ENCODE results near the gene CTNNA1.

CTNNA1 gene

DNA sequence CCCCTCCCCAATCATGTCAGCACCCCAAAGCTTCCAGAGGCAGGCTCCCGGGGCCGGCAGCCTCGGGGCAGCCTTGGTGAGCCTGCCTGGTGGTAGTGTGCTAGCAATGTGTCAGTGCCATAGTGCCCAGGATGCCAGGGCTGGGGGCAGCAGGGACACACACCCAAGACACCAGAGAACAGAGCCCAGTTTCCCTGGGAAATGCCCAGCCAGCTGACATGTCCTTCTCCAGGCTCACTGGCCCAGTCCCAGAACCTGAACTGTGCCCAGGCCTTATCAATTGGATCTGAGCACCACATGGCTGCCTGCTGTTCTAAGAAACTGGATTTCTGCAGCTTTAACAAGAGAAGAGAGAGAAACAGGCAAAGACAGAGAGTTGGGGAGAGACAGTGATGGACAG lies 196.8 kb downstream of the CTNNA1 start:
- H3K36me3 ChIP-seq (ENCODE audit: control insufficient read depth in 2 of 2, insufficient read depth in 1 of 2, low read length in 2 of 2), result peaks cover 0 to 10% of the 10 kb centered on the region in 2 experiments; a peak in 1 of 3 replicates
- no peaks in the 10 kb centered on the region for H3K9me3 ChIP-seq (ENCODE audit: control insufficient read depth, insufficient read depth, low read depth, low read length)
- CTCF ChIA-PET, result interaction anchor here (0.6 kb wide), 1 partner anchor 443 kb away, joined by 3 read pairs; no protein-coding TSS in a partner anchor
- POLR2A ChIA-PET, result no interaction called here
- no peak overlapping the region for H3K27ac ChIP-seq (ENCODE audit: extremely low read depth, low read depth, low read length)
- no peak for TF ChIP-seq ZNF184 (tag by site-specific recombination; IDR thresholded peaks at IDR 0.05)
- no peak for TF ChIP-seq PRDM1 (tag by site-specific recombination; IDR thresholded peaks at IDR 0.05)
- no peak for TF ChIP-seq SCRT2 (tag by site-specific recombination; IDR thresholded peaks at IDR 0.05)
- no peak for TF ChIP-seq ZNF658 (tag by site-specific recombination; IDR thresholded peaks at IDR 0.05)
- TF ChIP-seq ZNF610 (tag by site-specific recombination; IDR thresholded peaks at IDR 0.05; ENCODE audit: borderline replicate concordance), result no peak
- H3K4me1 ChIP-seq (ENCODE audit: control insufficient read depth, insufficient read depth, low read length), result peaks cover 3% of the 10 kb centered on the region; the same call in 1 of the 2 replicates
- H3K4me3 ChIP-seq (ENCODE audit: low read depth, low read length), result no peak overlapping the region

DNA sequence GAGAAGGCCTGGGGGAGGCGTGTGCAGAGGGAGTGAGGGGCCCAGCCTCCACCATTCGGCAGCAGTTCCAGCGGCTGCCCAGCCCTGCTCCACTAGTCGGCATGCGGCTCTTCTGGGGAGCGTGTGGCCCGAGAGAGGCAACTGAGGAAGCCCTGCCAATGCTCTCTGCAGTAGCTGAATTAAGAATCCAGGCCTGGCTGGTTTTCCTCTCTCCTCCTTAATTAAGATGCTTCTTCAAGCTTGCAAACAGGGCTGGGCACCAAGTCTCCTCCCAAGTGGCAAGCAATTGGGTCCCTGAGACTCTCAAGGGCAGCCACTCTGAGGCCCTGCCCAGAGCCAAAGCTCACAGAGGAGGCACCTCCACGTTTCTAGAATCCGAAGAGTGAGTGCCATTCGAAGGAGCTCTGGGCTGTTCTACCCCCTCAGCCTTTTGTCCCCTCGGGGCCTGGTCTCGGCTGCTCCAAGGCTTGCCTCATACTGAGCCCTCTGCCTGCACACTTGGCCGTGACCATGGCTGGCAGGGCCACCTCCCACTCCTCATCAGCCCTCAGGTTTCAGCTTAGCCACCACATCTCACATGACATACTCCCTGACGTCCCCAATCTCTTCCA lies 197.3 kb downstream of the CTNNA1 start:
- Histone ChIP-seq H3K36me3 (ENCODE audit: control insufficient read depth in 2 of 2, insufficient read depth in 1 of 2, low read length in 2 of 2) (peaks cover 0 to 10% of the 10 kb centered on the region in 2 experiments; a peak in 1 of 3 replicates), H3K9me3 (ENCODE audit: control insufficient read depth, insufficient read depth, low read depth, low read length) (no peaks in the 10 kb centered on the region), H3K4me1 (ENCODE audit: control insufficient read depth, insufficient read depth, low read length) (peaks cover 3% of the 10 kb centered on the region; the same call in 1 of the 2 replicates), H3K27ac (ENCODE audit: extremely low read depth, low read depth, low read length) (no peak overlapping the region), H3K4me3 (ENCODE audit: low read depth, low read length) (no peak overlapping the region)
- POLR2A ChIA-PET, result no interaction called here
- CTCF ChIA-PET, result interaction anchor here (0.6 kb wide), 1 partner anchor 443 kb away, joined by 3 read pairs; no protein-coding TSS in a partner anchor
- no peak for TF ChIP-seq ZNF596 (tag by site-specific recombination; IDR thresholded peaks at IDR 0.05)
- peak; percentile 21; the same call in 1 of the 2 replicates for TF ChIP-seq ZNF341 (tag by site-specific recombination; IDR thresholded peaks at IDR 0.05; ENCODE audit: low read depth)

DNA sequence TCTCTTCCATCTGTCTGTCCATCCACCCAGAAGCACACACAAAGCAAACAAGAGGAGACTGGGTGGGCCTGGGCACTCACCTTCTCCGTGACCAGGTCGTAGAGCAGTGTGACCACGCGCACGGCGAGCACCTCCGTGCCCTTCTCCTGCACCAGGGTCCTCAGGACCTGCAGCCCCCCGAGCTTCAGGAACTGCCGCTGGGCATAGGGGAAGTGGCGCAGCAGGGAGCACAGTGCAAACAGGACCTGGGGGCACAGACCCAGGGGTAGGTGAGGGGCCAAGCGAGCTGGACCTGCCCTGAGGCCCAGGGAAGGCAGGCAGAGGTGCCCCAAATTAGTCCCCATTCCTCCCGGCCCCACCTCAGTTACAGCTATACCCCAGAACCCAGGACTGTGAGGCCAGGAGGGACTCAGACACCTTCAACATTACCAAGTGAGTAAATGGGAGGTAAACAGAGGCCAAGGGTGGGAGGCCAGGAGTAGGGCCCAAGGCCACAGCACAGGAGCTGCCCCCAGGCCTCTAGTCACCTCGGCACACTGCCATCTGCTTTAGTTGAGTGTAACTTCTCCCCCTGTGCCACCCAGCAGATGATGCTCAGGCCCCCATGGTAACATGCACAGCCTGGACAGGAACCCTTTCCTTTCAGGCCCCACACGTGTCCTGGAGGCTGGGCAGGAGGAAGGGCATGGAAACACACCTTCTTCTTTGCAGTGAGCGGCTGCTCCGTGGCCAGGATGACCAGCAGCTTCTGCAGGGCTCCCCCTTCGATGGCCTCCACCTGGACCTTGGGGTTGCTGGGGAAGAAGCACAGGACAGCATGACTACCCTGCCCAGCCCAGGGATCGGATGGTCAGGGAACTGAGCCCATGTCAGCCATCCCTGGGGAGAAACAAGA lies 198.1 kb downstream of the CTNNA1 start:
- ChIA-PET POLR2A (no interaction called here), CTCF (no interaction called here)
- Histone ChIP-seq H3K9me3 (ENCODE audit: control insufficient read depth, insufficient read depth, low read depth, low read length) (no peaks in the 10 kb centered on the region), H3K36me3 (ENCODE audit: control insufficient read depth in 2 of 2, insufficient read depth in 1 of 2, low read length in 2 of 2) (peaks cover 0 to 10% of the 10 kb centered on the region in 2 experiments; a peak in 1 of 3 replicates), H3K27ac (ENCODE audit: extremely low read depth, low read depth, low read length) (no peak overlapping the region), H3K4me3 (ENCODE audit: low read depth, low read length) (no peak overlapping the region), H3K4me1 (ENCODE audit: control insufficient read depth, insufficient read depth, low read length) (peaks cover 3% of the 10 kb centered on the region; the same call in 1 of the 2 replicates)
- TF ChIP-seq ZNF114 (tag by site-specific recombination; IDR thresholded peaks at IDR 0.05) (no peak), ZNF792 (tag by site-specific recombination; IDR thresholded peaks at IDR 0.05) (no peak)

DNA sequence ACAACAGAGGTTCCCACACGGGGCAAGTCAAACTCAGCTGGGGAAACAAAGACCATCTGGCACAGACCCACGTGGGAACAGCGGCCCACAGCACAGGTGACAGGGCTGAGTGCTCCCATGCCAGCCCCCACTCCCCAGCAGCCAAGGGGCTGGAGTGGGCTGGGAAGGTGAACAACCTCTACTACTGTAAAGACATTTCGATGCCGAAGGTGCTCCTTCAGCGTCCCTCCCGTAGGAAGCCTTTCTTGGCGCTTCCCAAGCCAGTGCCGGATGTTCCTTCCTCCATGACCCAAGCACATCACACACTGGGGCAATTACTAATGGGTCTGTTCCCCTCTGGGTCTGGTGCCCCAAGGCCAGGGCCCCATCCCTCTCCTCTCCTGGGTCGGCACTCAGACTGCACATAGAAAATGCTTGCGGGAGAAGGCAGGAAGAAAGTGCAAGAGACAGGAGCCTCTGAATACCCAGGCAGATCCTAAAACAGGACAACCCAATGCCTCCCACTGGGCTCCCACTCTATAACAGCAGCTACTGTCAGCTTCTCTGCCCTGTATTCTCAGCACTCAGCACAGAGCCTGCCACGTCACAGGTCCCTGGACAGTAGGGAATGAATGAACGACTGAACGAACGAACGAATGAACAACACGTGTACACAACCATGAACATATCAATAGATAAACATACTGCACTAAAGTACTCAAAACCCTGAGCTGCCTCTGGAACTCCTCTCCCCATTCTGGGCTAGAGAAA lies 198.9 kb downstream of the CTNNA1 start:
- Histone ChIP-seq H3K4me1 (ENCODE audit: control insufficient read depth, insufficient read depth, low read length) (peaks cover 3% of the 10 kb centered on the region; the same call in 1 of the 2 replicates), H3K36me3 (ENCODE audit: control insufficient read depth in 2 of 2, insufficient read depth in 1 of 2, low read length in 2 of 2) (peaks cover 0 to 2% of the 10 kb centered on the region in 2 experiments; a peak in 1 of 3 replicates), H3K27ac (ENCODE audit: extremely low read depth, low read depth, low read length) (no peak overlapping the region), H3K4me3 (ENCODE audit: low read depth, low read length) (no peak overlapping the region), H3K9me3 (ENCODE audit: control insufficient read depth, insufficient read depth, low read depth, low read length) (no peaks in the 10 kb centered on the region)
- CTCF ChIA-PET, result no interaction called here
- POLR2A ChIA-PET, result no interaction called here
- TF ChIP-seq GFI1B (tag by site-specific recombination; IDR thresholded peaks at IDR 0.05) (no peak), MZF1 (tag by site-specific recombination; IDR thresholded peaks at IDR 0.05; ENCODE audit: borderline replicate concordance) (no peak), ZNF521 (tag by site-specific recombination; IDR thresholded peaks at IDR 0.05) (no peak), ZNF473 (tag by site-specific recombination; IDR thresholded peaks at IDR 0.05) (no peak), RBAK (tag by site-specific recombination; IDR thresholded peaks at IDR 0.05) (no peak), EGR2 (tag by site-specific recombination; IDR thresholded peaks at IDR 0.05; ENCODE audit: low read depth) (no peak)
- TF ChIP-seq, protein P1, sequence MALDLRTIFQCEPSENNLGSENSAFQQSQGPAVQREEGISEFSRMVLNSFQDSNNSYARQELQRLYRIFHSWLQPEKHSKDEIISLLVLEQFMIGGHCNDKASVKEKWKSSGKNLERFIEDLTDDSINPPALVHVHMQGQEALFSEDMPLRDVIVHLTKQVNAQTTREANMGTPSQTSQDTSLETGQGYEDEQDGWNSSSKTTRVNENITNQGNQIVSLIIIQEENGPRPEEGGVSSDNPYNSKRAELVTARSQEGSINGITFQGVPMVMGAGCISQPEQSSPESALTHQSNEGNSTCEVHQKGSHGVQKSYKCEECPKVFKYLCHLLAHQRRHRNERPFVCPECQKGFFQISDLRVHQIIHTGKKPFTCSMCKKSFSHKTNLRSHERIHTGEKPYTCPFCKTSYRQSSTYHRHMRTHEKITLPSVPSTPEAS (tag by site-specific recombination; IDR thresholded peaks at IDR 0.05), result no peak
- TF ChIP-seq, protein P2, sequence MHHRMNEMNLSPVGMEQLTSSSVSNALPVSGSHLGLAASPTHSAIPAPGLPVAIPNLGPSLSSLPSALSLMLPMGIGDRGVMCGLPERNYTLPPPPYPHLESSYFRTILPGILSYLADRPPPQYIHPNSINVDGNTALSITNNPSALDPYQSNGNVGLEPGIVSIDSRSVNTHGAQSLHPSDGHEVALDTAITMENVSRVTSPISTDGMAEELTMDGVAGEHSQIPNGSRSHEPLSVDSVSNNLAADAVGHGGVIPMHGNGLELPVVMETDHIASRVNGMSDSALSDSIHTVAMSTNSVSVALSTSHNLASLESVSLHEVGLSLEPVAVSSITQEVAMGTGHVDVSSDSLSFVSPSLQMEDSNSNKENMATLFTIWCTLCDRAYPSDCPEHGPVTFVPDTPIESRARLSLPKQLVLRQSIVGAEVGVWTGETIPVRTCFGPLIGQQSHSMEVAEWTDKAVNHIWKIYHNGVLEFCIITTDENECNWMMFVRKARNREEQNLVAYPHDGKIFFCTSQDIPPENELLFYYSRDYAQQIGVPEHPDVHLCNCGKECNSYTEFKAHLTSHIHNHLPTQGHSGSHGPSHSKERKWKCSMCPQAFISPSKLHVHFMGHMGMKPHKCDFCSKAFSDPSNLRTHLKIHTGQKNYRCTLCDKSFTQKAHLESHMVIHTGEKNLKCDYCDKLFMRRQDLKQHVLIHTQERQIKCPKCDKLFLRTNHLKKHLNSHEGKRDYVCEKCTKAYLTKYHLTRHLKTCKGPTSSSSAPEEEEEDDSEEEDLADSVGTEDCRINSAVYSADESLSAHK (tag by site-specific recombination; IDR thresholded peaks at IDR 0.05), result no peak

Data from HEK293 (cell line).